Activated T-helper 1 cell treated with anti-CD3 and anti-CD28 coated beads, Interleukin-12 subunit alpha, Interleukin-12 subunit beta, Interleukin-2, Interleukin-4 antibody, amounts not matched to agents 30 ng/mL and 10 ng/mL and 1 ng/mL, durations not matched to agents 14 hours and 24 hours and 36 hours (primary cell): ENCODE results near the gene STPG1. TPM values are rescaled to one million over a fixed set of nuclear protein-coding genes. Genes with fewer than 3 reads are reported as not detected.

Experiments
- DNase-seq: peaks from one replicate; pipeline ENCODE4 v3.0.0; 2021; ENCODE audit warnings: low spot score
- H3K27ac Mint-ChIP-seq: one replicate; pipeline ENCODE4 v1.8.0; 2021; ENCODE audit warnings: mild to moderate bottlenecking, mixed read lengths
- H3K27me3 Mint-ChIP-seq: one replicate; pipeline ENCODE4 v1.8.0; 2022; ENCODE audit warnings: mild to moderate bottlenecking, moderate library complexity, mixed read lengths; ENCODE audit not compliant: insufficient read depth
- H3K36me3 Mint-ChIP-seq: one replicate; pipeline ENCODE4 v1.8.0; 2021; ENCODE audit warnings: low read depth, mixed read lengths
- H3K4me1 Mint-ChIP-seq: one replicate; pipeline ENCODE4 v1.8.0; 2021; ENCODE audit warnings: low read depth, mixed read lengths
- H3K4me3 Mint-ChIP-seq: one replicate; pipeline ENCODE4 v1.8.0; 2021; ENCODE audit warnings: mild to moderate bottlenecking, moderate library complexity, mixed read lengths
- H3K9me3 Mint-ChIP-seq: one replicate; pipeline ENCODE4 v1.8.0; 2021; ENCODE audit warnings: mixed read lengths
- intact Hi-C: fragments of 100-400 bp; cut with micrococcal nuclease; formaldehyde crosslinking; loops from one replicate; pipeline ENCODE4 v1.15.1; 2024
- total RNA-seq: library from RNA; stranded (reverse); gene quantifications from 2 replicates; pipeline ENCODE4 v1.2.3, GENCODE V29; 2022

STPG1 gene
- total RNA-seq, 1 donor from 2014 or later: 5.1 TPM

- DNase-seq: no peak
- Mint-ChIP-seq H3K27me3 (peaks cover 1% of the 10 kb centered on the region), H3K9me3 (peaks cover 8% of the 10 kb centered on the region), H3K4me3 (no peak overlapping the region), H3K4me1 (no peaks in the 10 kb centered on the region), H3K27ac (no peak overlapping the region), H3K36me3 (peaks cover 13% of the 10 kb centered on the region)
- intact Hi-C loops: no loop called here
These were observed 9.8 kb downstream of the STPG1 start for GRCh38 chr1:24403806-24404205.

DNA sequence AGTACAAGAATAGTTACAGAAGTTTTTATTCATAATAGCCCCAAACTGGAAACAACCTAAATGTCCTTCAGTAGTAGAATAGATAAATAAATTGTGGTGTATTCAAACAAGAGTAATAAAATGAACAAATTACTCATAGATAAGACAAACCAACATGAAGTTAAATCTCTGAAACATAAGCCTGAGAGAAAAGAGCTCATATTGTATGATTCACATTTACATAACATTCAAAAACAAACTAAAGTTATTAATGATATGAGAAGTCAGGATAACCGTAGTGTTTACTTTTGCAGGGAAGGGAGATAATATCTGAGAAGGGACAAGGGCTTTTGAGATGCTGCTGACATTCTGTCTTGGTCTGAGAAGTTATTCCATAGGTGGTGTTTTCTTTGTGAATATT is 13.5 kb downstream of the STPG1 start:
- intact Hi-C loops: no loop called here
- H3K27ac Mint-ChIP-seq: no peak overlapping the region
- no peak overlapping the region for H3K4me3 Mint-ChIP-seq

GRCh38 chr1:24393892-24394291 is 19.7 kb downstream of the STPG1 start:
- Mint-ChIP-seq H3K27me3 (peaks cover 4% of the 10 kb centered on the region), H3K27ac (no peak overlapping the region), H3K4me3 (no peak overlapping the region), H3K4me1 (peaks cover 30% of the 10 kb centered on the region), H3K36me3 (peaks cover 3% of the 10 kb centered on the region), H3K9me3 (no peaks in the 10 kb centered on the region)
- intact Hi-C loops: loop anchor here (2.0 kb wide), 1 partner anchor 241 kb away; no protein-coding TSS in a partner anchor
- DNase-seq: no peak

More for the DNA sequence above, 13.5 kb downstream of the STPG1 start:
- DNase-seq: no peak
- Mint-ChIP-seq H3K9me3 (no peaks in the 10 kb centered on the region), H3K4me1 (no peaks in the 10 kb centered on the region), H3K36me3 (peaks cover 11% of the 10 kb centered on the region), H3K27me3 (no peaks in the 10 kb centered on the region)

- Mint-ChIP-seq H3K9me3 (no peaks in the 10 kb centered on the region), H3K4me1 (peaks cover 30% of the 10 kb centered on the region), H3K27ac (peak overlapping the region; percentile 79), H3K36me3 (peaks cover 3% of the 10 kb centered on the region), H3K27me3 (peaks cover 4% of the 10 kb centered on the region), H3K4me3 (no peak overlapping the region)
- DNase-seq: no peak
- intact Hi-C loops: loop anchor here (1.0 to 2.0 kb wide), 7 partner anchors 9 to 322 kb away; partner anchors contain the start of gene NIPAL3
These were observed 20.5 kb downstream of the STPG1 start for GRCh38 chr1:24392982-24393650.

DNA sequence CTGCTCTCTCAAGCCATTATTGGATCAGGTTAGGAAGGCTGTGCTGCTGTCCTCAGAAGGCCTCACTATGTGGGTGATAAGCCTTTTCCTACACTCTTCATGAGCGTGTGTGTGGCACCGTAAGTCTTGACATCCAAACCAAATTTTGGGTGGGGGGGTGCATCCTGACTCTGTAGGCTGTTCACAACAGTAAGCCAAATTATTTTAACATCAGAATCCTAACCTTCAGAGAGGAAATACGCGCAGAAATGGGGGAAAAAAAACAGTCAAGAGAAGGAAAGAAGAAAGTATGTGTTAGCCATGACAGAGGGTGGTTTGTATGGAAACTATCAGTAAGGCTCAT is 21.0 kb downstream of the STPG1 start:
- peak overlapping the region; percentile 79 for H3K27ac Mint-ChIP-seq
- no peak for DNase-seq
- peaks cover 30% of the 10 kb centered on the region for H3K4me1 Mint-ChIP-seq
- peak overlapping the region; percentile 80 for H3K4me3 Mint-ChIP-seq
- peaks cover 4% of the 10 kb centered on the region for H3K27me3 Mint-ChIP-seq
- intact Hi-C loops: loop anchor here (1.0 to 2.0 kb wide), 7 partner anchors 8 to 321 kb away; partner anchors contain the start of gene NIPAL3
- no peaks in the 10 kb centered on the region for H3K9me3 Mint-ChIP-seq
- peaks cover 3% of the 10 kb centered on the region for H3K36me3 Mint-ChIP-seq

DNA sequence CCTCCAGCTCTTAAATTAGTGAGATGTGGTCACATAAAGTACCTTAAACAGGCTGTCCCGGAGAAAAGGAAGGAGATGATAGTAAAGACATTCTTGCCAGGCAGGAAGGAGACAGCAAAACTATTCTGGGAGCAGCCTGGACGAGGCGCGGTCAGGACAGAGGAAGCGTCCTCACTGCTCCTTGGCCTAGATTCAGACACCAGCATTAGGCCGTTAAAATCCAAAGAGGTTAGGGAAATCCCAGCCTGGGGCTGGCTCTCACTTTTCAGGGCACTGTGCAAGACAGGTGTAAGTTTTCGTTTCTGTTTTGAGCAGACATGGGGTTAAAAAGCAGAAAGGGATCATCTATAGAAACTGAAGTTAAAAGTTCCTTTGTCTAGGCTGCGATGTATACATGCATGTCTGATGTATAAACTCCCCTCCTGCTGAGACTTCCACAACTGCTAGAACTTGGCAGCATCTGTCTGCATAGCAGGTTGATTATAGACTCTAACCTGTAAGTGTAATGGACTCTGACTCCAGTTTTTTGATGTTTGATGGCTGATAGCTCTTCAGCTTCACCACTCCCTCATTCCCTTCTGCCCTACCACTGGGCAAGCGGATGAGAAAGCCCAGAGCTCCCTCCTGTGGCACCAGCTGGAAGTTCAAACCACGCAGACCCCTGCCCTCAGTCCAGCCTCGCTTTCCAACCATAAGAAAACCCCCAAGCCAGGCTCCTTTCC is 21.5 kb downstream of the STPG1 start:
- Mint-ChIP-seq H3K27ac (peak overlapping the region; percentile 79), H3K4me3 (peak overlapping the region; percentile 80), H3K36me3 (peaks cover 3% of the 10 kb centered on the region)

DNA sequence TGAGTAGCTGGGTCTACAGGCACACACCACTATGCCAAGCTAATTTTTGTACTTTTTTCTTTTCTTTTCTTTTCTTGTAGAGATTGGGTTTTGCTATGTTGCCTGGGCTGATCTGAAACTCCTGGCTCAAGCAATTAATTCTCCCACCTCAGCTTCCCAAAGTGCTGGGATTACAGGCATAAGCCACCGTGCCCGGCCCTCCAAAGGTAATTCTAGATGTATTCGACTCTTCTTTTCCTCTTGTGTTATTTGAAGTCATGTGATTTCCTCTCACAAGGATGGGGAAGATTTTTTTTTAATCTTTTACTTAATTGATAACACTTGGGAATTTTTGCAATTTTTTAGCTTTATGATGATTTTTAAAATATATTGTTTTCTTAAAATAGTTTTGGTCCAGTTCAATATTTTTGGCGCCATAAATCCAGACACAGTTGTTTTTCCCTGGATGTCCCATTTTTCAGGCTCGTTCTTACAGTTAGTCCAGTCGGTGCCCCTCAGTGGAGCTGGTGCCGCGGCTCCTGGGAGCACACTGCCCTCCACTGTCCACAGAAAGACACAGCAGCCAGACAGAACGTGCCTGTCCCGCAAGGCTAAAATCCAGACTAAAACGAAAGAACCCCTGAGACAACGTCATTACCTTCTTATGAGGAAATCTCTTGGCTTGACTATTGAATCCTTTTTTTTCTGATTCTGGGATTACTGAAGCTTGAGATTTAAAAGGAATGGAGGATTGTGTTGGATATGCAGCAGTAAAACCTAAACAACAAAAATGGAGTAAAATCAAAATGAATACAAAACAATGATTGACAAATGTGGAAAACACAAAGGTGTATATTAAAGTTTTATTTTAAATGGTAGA is 22.4 kb downstream of the STPG1 start:
- peak; percentile 58 for DNase-seq
- Mint-ChIP-seq H3K4me3 (peak overlapping the region; percentile 80), H3K27ac (peak overlapping the region; percentile 79), H3K36me3 (peaks cover 3% of the 10 kb centered on the region), H3K27me3 (peaks cover 4% of the 10 kb centered on the region), H3K9me3 (no peaks in the 10 kb centered on the region), H3K4me1 (peaks cover 39% of the 10 kb centered on the region)
- intact Hi-C loops: loop anchor here (1.0 kb wide), 1 partner anchor 192 kb away; no protein-coding TSS in a partner anchor

More for the DNA sequence above, 21.5 kb downstream of the STPG1 start:
- intact Hi-C loops: loop anchor here (1.0 to 2.0 kb wide), 8 partner anchors 8 to 321 kb away; partner anchors contain the start of gene NIPAL3
- DNase-seq: peak; percentile 47
- Mint-ChIP-seq H3K4me1 (peaks cover 30% of the 10 kb centered on the region), H3K9me3 (no peaks in the 10 kb centered on the region), H3K27me3 (peaks cover 4% of the 10 kb centered on the region)

DNA sequence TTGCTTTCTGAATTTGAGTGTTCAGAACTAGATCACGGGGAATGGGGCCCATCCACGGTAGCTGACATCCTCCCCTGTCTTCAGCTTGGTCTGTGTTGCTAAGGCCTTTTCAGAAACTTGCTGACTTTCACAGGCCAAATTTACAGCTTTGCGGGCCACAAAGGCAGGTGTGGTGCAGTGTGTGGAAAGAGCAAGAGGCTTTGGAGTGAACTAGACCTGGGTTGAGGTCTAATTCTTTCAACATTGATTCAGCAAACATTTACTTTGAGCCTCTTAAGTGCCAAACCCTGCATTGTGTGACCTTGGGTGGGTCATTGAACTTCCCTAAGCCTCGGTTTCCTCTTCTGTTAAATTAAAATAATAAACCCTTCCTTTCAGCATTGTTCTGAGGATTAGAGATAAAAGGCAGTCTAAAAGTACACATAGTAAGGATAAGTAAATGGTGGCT is 24.3 kb downstream of the STPG1 start:
- H3K27ac Mint-ChIP-seq: no peak overlapping the region
- peaks cover 3% of the 10 kb centered on the region for H3K27me3 Mint-ChIP-seq
- H3K36me3 Mint-ChIP-seq: peaks cover 3% of the 10 kb centered on the region
- H3K4me1 Mint-ChIP-seq: peaks cover 58% of the 10 kb centered on the region
- H3K9me3 Mint-ChIP-seq: no peaks in the 10 kb centered on the region
- H3K4me3 Mint-ChIP-seq: no peak overlapping the region
- intact Hi-C loops: no loop called here
- no peak for DNase-seq

DNA sequence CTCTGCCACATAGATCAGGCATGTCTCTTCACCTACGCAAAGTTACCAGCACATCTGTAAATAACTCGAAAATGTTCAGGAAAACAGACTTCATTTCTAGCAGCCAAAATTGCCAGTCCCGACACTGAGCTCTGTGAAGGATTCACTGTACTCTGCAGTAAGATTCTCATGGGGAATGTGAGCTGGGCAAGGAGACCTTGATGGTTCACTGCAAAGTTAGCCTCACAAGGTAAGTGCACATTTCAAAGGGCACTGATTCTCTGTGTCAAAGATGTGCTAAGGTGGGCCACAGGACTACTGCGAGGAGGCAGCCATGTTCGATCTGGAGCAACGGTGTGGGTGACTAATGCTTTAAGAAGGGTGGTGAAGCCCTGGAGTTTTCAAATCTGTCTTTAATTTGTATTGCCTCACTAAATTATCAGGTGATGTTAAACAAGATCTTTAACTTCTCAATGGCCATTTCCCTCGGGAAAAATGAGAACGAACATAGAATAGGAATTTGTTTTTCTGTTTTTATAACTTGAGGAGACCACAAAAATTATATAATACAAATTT is 25.2 kb downstream of the STPG1 start:
- H3K27me3 Mint-ChIP-seq: peaks cover 2% of the 10 kb centered on the region
- H3K4me1 Mint-ChIP-seq: peaks cover 60% of the 10 kb centered on the region
- H3K9me3 Mint-ChIP-seq: no peaks in the 10 kb centered on the region
- DNase-seq: no peak
- H3K36me3 Mint-ChIP-seq: peaks cover 6% of the 10 kb centered on the region
- no peak overlapping the region for H3K27ac Mint-ChIP-seq
- H3K4me3 Mint-ChIP-seq: no peak overlapping the region
- intact Hi-C loops: no loop called here

- peaks cover 53% of the 10 kb centered on the region for H3K4me1 Mint-ChIP-seq
- intact Hi-C loops: no loop called here
These were observed 25.9 kb downstream of the STPG1 start for GRCh38 chr1:24387636-24388175.

DNA sequence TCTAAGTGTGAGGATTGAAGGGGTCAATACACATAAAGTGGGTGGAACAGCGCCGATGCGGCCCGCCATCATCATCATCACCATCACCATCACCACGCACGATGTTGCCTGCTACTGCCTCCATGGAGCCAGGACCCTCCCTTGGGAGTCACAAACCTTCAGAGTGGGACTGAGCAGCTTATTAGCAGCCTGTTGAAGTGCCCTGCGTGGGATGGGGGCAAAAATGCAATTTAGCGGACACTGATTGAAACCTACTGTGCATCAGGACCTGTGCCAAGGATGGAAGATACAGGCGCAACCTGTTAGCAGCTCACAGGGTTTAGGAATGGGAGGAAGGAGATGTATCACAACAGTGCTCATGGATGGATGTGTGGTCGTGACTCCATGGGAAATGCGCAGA is 26.7 kb downstream of the STPG1 start:
- intact Hi-C loops: no loop called here
- Mint-ChIP-seq H3K27ac (no peak overlapping the region), H3K27me3 (no peaks in the 10 kb centered on the region), H3K9me3 (no peaks in the 10 kb centered on the region), H3K36me3 (peaks cover 8% of the 10 kb centered on the region), H3K4me3 (no peak overlapping the region), H3K4me1 (peaks cover 46% of the 10 kb centered on the region)
- no peak for DNase-seq

More at GRCh38 chr1:24387636-24388175, 25.9 kb downstream of the STPG1 start:
- Mint-ChIP-seq H3K36me3 (peaks cover 8% of the 10 kb centered on the region), H3K27ac (no peak overlapping the region), H3K4me3 (no peak overlapping the region), H3K9me3 (no peaks in the 10 kb centered on the region), H3K27me3 (peaks cover 2% of the 10 kb centered on the region)
- DNase-seq: no peak

- Mint-ChIP-seq H3K9me3 (no peaks in the 10 kb centered on the region), H3K27me3 (no peaks in the 10 kb centered on the region), H3K36me3 (peaks cover 8% of the 10 kb centered on the region), H3K4me3 (no peak overlapping the region), H3K27ac (peak overlapping the region; percentile 14), H3K4me1 (peaks cover 39% of the 10 kb centered on the region)
- DNase-seq: no peak
- intact Hi-C loops: no loop called here
These were observed 27.3 kb downstream of the STPG1 start for GRCh38 chr1:24386241-24386640.
